Left colon (tissue), 2 donors: ENCODE measurements around the gene FOXJ2. TPM values are rescaled to one million over a fixed set of nuclear protein-coding genes. Genes with fewer than 3 reads are reported as not detected.
"Not testable (repeated sequence)": the region's sequence is repeated elsewhere in the genome, so short reads cannot be mapped to it uniquely, and the experiment has no call there.

Source experiments
- ATAC-seq: fragments of 200-7000 bp; cut with Tn5 transposase; one replicate; pipeline ENCODE4 v1.9.1; 2020; ENCODE audit warnings: mild to moderate bottlenecking, moderate library complexity
- DNase-seq, 2 donors: peaks; one replicate each; pipeline ENCODE4 v3.0.0-alpha.2; 2020
- intact Hi-C, 2 donors: fragments of 100-400 bp; cut with DNase I in 1 of 2; cut with micrococcal nuclease in 1 of 2; formaldehyde crosslinking; loops; one replicate each; pipeline versions ENCODE4 v1.11.2 to v1.14.0; 2022; cut with DNase I, micrococcal nuclease
- long read RNA-seq: library from polyadenylated mRNA; unstranded; transcript quantifications from one replicate; pipeline ENCODE4 v2.0.0, GENCODE V29; 2021
- total RNA-seq, 2 donors: library from RNA; stranded (reverse); fragmentation: NEBNext Ultra II Directional; extraction: Animal tissue kit (Norgen Biotek cat#: 25700); gene quantifications; one replicate each; pipeline ENCODE4 v1.2.1, GENCODE V29; 2021
- donor health status: DM: no; HTN: no; CAD: no.
- donor health status: DM: yes; HTN: yes; CAD: no.

FOXJ2 gene
- 10 to 100 TPM; 10.7 to 13.3 TPM for total RNA-seq
- long read RNA-seq, partial matches to known transcripts: 1 of 7 reads
- long read RNA-seq, other reads (novel, unspliced or antisense): 5 of 7 reads

DNA sequence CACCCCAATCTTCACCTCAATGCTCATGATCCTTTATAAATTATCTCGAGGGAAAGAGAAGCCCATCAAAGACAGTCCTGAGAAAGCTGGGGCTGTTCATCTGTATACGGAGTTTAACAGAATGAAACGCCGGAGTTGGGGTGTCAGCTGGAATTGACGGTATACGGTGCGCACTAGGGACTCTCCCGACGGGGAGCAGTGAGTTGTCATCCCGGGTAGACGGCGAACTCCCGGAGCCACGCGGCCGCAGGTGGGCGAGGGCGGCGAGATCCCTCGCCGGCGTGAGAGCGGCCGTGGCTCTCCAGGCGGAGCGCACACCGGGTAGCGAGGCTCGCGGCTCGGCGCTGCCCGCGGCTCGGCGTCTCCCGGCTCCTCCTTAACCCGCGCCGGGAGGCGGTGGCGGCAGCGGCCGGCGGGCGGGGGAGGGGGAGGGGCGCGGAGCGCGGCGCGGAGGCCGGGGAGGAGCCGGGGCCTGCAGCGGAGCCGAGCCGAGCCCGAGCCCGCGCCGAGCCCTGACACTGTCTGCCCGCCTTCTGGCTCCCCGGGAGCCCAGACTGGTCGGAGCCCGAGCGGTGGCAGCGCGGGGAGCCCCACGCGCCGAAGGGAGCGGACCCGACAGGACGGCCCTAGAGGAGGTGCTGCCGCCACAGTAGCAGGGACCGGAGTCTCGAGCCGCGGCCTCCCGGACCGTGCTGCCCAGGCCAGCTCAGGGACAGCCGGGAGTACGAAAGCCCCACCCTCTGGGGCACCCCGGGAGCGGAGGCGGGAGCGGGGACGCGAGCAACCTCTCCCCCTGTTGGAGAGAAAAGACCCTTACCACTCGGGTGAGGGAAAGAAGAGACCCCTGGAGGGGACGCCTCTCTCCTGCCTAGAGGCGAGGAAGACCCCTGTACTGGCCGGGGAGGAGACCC is at the start of gene FOXJ2:
FOXJ2 (plus strand) TSS at position 475 of the 911 bp plus-strand sequence. CDS start 7,117 bp downstream, outside the sequence.
- ATAC-seq: peak; percentile 95
- DNase-seq: peak; percentile 72 to 87
- intact Hi-C loops: loop anchor here in 1 of 2 donors (10.0 kb wide), 1 partner anchor 212 kb away; no protein-coding TSS in a partner anchor

DNA sequence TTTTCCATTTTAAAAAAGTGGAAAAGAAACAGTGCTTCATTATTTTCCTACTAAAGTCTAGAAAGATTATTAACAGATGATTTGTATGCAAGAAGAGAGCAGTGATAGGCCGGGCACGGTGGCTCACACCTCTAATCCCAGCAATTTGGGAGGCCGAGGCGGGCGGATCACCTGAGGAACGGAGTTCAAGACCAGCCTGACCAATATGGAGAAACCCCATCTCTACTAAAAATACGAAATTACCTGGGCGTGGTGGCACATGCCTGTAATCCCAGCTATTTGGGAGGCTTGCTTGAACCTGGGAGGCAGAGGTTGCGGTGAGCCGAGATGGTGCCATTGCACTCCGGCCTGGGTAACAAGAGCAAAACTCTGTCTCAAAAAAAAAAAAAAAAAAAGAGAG is 49.5 kb upstream of the FOXJ2 start:
- intact Hi-C loops, DNase-seq, ATAC-seq: not testable (repeated sequence)

DNA sequence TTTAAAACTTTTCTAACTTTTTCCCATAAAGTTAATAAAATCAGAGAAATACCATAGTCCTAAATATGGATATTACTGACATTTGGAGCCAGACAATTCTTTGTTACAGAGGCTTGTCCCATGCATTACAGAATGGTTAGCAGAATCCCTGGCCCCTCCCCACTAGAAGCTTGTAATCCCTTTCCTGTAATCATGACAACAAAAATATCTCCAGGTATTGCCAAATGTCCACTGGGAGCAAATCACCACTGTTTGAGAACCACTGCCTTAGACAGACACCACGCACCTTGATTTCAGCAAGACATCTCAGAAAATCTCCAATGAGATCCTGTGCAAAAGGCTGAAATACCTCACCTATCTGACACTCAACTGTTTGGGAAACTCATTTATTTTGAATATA is 49.1 kb upstream of the FOXJ2 start:
- intact Hi-C loops, DNase-seq, ATAC-seq: not testable (repeated sequence)

DNA sequence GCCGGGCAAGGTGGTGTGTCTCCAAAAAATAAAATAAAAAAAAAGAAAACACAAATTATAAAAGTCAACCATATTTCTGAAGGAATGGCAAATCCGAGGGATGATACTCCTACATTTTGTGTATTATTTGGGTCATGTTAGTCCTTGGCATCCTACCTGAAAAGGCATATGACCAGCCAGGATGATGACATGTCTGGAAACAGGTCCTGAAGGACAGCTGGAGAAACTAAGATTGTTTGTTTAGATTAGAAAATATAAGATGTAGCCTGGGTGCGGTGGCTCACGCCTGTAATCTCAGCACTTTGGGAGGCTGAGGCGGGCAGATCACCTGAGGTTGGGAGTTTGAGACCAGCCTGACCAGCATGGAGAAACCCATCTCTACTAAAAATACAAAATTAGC is 47.6 kb upstream of the FOXJ2 start:
- DNase-seq (no peak), ATAC-seq (no peak)
- intact Hi-C loops: no loop called here

DNA sequence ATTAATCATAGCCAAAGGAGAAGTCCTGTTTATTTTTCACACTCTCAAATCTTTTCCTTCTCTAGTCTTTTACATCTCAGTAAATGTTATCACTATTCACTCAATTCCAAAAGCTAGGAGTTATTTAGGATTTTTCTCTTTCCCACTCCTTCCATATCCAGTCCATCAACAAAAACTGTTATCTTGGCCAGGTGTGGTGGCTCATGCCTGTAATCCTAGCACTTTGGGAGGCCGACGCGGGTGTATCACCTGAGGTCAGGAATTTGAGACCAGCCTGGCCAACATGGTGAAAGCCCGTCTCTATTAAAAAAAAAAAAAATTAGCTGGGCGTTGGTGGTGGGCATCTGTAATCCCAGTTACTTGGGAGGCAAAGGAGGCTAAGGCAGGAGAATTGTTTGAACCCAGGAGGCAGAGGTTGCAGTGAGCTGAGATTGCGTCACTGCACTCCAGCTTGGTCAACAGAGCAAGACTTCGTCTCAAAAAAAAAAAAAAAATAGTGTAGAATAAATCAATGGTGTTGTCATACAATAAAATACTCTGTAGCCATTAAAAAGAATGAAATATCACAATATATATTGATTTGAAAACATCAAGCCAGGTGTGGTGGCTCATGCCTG is 46.6 kb upstream of the FOXJ2 start:
- DNase-seq (no peak), ATAC-seq (no peak)
- intact Hi-C loops: no loop called here

DNA sequence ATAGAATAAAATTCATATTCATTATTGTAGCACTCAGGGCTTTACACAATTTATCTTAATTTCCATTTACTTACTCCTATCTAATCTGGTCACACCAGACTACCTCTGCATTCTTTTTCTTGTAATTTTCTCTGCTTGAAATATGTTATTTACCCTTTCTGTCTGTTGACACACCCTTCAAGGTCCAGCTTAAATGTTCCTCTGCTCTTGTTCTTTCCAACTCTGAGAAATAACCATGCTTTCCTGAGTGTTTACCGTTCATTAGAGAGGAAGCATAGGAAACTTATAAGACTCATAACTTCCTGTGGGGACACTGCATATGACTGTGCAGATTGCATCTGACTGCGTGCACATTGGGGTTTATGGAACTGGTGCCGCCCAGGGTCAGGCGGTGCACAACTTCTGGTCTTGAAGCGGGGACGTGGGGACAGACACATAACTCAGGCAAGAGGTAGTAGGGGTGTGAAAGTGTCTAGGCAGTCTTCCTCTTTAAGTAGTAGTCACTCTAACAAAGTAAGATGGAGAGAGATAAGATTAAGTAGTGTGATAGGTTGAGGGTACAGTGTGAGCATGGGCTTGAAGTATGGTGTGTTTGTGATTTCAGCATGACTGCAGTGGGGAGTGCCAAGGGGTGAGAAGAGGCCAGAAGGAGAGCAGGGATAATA is 42.6 kb upstream of the FOXJ2 start:
- DNase-seq: peak; percentile 19 to 42
- intact Hi-C loops: loop anchor here (5.0 to 10.0 kb wide), 4 partner anchors 55 to 133 kb away; partner anchors contain the start of gene SLC2A3 (in 1 of the 2)

DNA sequence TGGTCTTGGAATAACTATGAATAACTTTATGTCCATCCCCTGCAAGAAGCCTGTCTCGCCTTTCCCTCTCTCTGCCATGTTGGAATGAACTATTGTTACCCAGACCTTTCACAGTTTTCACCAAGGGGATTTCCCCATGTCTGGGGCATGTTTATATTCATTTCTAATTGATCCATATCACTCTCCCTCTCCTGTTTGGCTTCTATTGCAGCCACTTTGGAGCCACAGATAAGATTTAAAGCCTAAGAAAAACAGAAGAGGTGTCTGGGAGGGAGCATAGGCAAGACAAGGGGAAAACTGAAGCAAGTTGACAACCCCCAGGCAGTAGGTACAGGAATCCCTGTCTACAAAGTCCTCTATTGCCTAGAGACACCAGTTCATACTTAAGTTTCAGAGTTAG is 41.0 kb upstream of the FOXJ2 start:
- DNase-seq: no peak
- intact Hi-C loops: loop anchor here (5.0 to 10.0 kb wide), 4 partner anchors 57 to 134 kb away; partner anchors contain the start of gene SLC2A3 (in 1 of the 2)
- ATAC-seq: no peak

More for the DNA sequence above, 42.6 kb upstream of the FOXJ2 start:
- ATAC-seq: peak; percentile 19

DNA sequence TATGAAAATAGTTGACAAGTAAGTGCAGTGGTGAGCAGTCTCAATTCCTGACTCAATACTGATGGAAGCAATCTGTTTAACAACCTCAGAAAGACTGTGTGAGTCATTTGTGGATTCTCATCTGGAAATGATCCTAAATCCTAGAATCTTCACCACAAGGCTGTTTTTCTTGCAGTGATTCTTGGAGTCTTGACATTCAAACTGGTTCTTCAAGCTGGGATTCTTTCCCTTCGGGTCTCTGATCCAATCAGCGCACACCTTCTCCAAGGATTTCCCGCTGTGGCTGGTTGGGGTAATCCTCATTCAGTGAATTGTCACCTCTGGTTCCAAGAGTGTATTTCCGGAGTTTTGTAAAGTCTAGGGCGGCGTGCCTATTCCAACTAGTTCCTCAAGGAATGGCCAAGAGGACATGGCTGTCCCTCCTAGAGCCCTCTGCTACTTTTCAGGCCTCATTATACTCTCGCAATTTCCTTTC is 37.7 kb upstream of the FOXJ2 start:
- no peak for DNase-seq
- no peak for ATAC-seq
- intact Hi-C loops: loop anchor here (5.0 to 10.0 kb wide), 4 partner anchors 60 to 137 kb away; partner anchors contain the start of gene SLC2A3 (in 1 of the 2)

DNA sequence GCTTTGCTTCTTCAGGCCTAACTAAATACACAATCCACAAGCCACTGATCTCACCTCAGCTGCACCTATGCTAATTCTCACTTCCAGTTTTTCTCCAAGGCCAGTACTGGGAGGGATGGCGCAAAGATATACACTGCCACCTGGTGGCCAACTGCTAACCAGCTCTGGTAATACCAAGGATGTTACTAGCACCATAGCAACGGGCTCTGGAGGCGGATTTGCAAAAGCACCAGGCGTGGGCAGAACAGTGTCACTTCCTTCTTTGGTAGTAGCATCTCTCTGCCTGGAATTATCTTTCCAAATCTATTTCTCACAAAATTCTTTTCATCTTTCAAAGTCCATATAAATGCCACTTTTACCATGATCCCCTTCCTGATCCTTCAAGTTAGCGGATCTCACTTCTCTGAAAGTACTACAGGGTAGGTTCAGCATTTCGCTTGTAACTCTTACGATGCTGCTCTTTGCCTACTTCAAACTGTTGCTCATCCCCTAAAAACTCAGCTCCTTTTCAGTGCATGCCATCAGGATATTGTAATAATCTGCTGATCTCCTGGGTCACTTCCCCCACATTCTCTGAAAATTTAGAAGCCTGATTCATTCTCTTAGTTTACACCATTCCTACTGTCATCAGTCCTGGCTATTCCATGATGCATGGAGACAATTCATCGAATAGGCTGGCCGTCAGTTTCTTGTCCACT is 37.1 kb upstream of the FOXJ2 start:
- DNase-seq (peak; percentile 72 to 76), ATAC-seq (peak; percentile 96)
- intact Hi-C loops: loop anchor here in 1 of 2 donors (10.0 kb wide), 2 partner anchors 61 to 131 kb away; partner anchors contain the start of gene SLC2A3

DNA sequence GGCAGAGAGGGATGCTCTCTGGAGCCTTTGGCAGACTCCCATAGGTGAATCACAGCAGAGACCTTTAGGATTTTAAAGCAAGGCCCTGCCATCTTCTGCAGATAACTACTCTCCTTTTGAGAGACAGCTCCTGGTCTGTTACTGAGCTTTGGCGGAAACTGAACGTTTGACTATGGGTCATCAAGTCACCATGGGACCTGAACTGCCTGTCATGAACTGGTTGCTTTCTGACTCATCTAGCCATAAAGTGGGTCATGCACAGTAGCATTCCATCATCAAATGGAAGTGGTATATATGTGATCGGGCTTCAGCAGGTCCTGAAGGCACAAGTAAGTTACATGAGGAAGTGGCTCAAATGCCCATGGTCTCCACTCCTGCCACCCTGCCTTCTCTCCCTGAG is 31.7 kb upstream of the FOXJ2 start:
- ATAC-seq, DNase-seq, intact Hi-C loops: not testable (repeated sequence)

DNA sequence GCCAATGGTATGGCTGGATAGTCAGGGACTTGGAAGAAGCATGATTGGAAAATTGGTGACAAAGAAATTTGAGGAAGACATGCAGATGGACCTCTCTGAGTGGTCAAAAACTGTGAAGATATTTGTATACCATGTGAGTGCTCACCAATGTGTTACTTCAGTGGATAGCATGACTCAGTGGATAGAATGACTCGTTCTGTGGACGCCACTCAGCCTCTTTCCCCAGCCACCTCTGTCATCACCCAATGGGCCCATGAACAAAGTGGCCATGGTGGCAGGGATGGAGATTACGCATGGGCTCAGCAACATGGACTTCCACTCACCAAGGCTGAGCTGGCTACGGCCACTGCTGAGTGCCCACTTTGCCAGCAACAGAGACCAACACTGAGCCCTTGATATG is 31.0 kb upstream of the FOXJ2 start:
- intact Hi-C loops, ATAC-seq, DNase-seq: not testable (repeated sequence)

DNA sequence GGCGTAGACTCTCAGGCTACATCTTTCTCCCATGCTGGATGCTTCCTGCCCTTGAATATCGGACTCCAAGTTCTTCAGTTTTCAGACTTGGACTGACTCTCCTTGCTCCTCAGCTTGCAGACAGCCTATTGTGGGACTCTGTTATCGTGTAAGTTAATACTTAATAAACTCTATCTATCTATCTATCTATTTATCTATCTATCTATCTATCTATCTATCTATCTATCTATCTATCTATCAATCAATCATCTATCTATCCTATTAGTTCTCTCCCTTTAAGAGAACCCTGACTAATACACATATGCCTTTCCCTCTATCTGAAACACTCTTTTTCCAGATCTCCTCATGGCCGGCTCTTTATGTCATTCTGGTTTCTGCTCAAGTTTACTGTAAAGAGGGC is 27.6 kb upstream of the FOXJ2 start:
- intact Hi-C loops, DNase-seq, ATAC-seq: not testable (repeated sequence)

DNA sequence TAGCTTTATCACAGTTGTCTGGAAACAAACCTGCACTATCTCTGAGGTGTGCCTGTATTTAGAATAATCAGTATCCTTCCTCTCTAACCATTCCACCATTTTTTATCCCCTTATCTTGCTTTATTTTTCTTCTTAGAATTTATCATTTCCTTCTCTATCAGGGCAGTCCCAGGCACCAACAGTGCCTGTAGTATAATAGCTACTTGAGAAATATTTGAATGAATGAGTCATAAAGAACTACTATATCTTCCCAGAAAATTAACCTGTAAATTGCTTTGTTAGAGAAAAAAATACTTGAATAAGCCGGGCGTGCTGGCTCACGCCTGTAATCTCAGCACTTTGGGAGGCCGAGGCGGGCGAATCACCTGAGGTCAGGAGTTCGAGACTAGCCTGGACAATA is 21.2 kb upstream of the FOXJ2 start:
- no peak for ATAC-seq
- DNase-seq: no peak
- intact Hi-C loops: no loop called here

DNA sequence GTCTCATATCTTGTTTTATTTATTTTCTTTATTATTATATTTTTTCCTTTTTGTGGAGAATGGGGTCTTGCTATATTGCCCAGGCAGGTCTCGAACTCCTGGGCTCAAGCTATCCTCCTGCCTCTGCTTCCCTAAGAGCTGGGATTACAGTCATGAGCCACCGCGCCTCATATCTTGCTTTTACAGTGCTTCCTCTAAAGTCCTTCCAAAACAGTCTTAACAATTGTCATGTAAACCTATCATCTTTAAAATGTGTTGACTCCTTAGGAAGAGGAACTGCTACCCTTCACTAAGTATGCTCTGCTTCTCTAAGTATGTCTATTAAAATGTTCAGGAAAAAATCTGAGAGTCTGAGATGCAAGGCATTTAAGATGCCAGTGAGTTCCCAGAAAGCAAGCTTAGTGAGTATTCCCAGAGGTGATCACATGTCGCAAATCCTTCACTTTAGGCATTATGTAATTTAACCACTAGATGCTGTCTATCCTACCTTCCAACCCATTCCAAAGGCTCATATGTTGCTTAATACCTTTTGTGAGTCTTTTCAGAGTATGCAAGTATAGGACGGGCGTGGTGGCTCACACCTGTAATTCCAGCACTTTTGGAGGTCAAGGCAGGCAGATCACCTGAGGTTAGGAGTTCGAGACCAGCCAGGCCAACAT is 19.7 kb upstream of the FOXJ2 start:
- ATAC-seq: no peak
- intact Hi-C loops: no loop called here
- no peak for DNase-seq

DNA sequence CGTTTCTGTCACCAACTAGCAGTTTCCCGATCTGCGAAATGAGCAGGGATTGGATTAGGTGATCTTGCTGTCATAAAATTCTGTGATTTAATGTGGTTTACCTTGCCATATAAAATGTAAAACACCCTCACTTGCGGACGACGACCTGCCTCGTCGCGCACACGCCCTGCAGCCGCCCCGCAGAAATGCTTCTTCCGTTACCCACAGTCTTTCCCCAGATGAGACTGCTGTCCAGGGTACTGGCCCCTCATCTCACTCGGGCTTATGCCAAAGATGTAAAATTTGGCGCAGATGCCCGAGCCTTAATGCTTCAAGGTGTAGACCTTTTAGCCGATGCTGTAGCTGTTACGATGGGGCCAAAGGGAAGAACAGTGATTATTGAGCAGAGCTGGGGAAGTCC is 17.7 kb upstream of the FOXJ2 start:
- ATAC-seq (no peak), DNase-seq (no peak)
- intact Hi-C loops: no loop called here

DNA sequence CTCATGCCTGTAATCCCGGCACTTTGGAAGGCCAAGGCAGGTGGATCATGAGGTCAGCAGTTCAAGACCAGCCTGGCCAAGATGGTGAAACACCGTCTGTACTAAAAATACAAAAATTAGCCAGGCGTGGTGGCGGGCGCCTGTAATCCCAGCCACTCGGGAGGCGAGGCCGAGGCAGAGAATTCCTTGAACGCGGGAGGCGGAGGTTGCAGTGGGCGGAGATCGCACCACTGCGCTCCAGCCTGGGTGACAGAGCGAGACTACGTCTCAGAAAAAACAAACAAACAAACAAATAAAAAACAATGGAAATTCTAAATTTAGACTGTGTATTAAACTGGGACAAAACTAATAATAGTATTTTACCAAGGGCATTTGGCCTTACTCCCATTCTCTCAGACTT is 14.3 kb upstream of the FOXJ2 start:
- ATAC-seq, DNase-seq, intact Hi-C loops: not testable (repeated sequence)

DNA sequence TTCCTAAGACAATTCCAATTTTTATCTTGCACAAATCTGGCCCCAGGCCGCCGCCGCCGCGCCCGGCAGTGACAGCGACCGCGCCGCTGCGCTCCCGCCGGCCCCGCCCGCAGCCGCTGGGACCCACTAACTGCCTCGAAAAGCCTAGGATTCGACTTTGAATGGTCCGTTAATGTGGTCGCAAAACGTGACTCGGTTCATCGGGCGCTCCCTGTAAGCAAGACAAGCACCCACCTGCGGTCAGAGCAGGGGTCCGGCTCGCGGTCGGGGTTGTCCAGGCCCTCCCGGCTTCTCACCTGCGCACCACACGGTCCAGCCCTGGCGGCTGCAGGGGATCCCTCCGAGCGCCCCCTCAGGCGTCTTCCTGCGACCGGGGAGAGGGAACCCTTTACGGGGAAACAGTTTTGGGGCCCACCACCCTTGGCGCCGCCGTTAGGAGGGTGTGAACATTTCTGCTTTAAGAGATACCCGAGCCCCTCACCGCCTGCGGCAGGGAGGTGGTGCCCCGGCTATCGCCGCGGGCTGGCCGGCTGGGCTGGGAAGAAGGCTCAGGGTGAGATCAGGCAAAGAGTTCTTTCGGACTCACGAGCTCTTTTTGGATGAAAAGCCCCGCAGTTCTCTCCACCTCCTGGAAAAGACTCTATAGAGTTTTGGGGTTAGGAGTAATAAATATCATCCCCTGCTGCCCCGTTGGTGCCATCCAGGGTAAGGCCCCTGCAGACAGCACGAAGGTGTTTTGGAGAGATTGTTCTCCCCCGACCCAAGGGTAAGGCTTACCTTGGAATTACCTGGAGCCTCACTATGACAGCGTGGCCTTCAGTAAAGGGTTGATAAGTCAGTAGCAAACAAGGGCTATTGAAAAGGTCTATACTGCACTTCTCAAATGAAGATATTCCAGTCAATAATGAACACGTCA is 13.6 kb upstream of the FOXJ2 start:
- ATAC-seq: no peak
- intact Hi-C loops: no loop called here
- no peak for DNase-seq
